Esophagus muscularis mucosa (tissue), 4 donors: ENCODE results near the gene NCAM1. TPM values are rescaled to one million over a fixed set of nuclear protein-coding genes. Genes with fewer than 3 reads are reported as not detected.

Source experiments
- DNase-seq: peaks from one replicate; pipeline ENCODE4 v3.0.0-alpha.2; 2017; ENCODE audit errors: extremely low spot score
- H3K27ac ChIP-seq, 4 donors: fragments of 200-600 bp; sonication (generic); replicated peaks in 1 of 4; 1 replicate in 3 of 4; 2 replicates in 1 of 4; pipeline ENCODE4 v1.5.1; 2016 to 2019; ENCODE audit warnings: mild to moderate bottlenecking in 1 of 4
- H3K27me3 ChIP-seq, 4 donors: fragments of 200-600 bp; sonication (generic); one replicate each; pipeline versions ENCODE4 v1.5.1 to v1.6.0; 2016 to 2019
- H3K36me3 ChIP-seq, 4 donors: fragments of 200-600 bp; sonication (generic); one replicate each; pipeline ENCODE4 v1.5.1; 2016 to 2019
- H3K4me1 ChIP-seq, 4 donors: fragments of 200-600 bp; sonication (generic); one replicate each; pipeline ENCODE4 v1.5.1; 2016 to 2019
- H3K4me3 ChIP-seq, 4 donors: fragments of 200-600 bp; sonication (generic); 1 replicate in 2 of 4; 2 replicates in 2 of 4; pipeline ENCODE4 v1.5.1; 2016 to 2019; ENCODE audit warnings: mild to moderate bottlenecking in 4 of 4, moderate library complexity in 1 of 4
- H3K9me3 ChIP-seq, 4 donors: fragments of 200-600 bp; sonication (generic); 1 replicate in 3 of 4; 2 replicates in 1 of 4; pipeline ENCODE4 v1.5.1; 2016 to 2019
- CTCF ChIP-seq, 3 experiments: fragments of 200-600 bp in 2 of 3; fragments of 450-650 bp in 1 of 3; sonication (generic) in 2 of 3; IDR thresholded peaks; one replicate each; pipeline ENCODE4 v1.5.1; 2017 to 2019; ENCODE audit warnings: antibody characterized with exemption in 3 of 3, mild to moderate bottlenecking in 2 of 3, moderate library complexity in 1 of 3
- EP300 ChIP-seq: sonication (generic); formaldehyde crosslinking; IDR thresholded peaks from one replicate; pipeline ENCODE4 v1.6.1; 2017; ENCODE audit warnings: antibody characterized with exemption
- POLR2A ChIP-seq: fragments of 450-650 bp; IDR thresholded peaks from one replicate; pipeline ENCODE4 v1.6.1; 2017; ENCODE audit warnings: antibody characterized with exemption, moderate library complexity, mild to moderate bottlenecking, low read depth
- POLR2AphosphoS5 ChIP-seq, 2 donors: sonication (generic); formaldehyde crosslinking; IDR thresholded peaks; one replicate each; pipeline ENCODE4 v1.6.1; 2017; ENCODE audit warnings: antibody characterized with exemption in 2 of 2
- WGBS: methylation state at CpG from one replicate; pipeline ENCODE4 v1.1.5; 2018; 5-methylcytosine and 5-hydroxymethylcytosine counted together
- intact Hi-C: fragments of 100-400 bp; cut with DNase I; formaldehyde crosslinking; loops from one replicate; pipeline ENCODE4 v1.15.1; 2023
- total RNA-seq, 4 donors: library from RNA; depleted of rRNA; stranded (reverse); fragments of >200 nt; gene quantifications; one replicate each; pipeline versions ENCODE4 v1.1.0 to v1.2.1, GENCODE V29; 2016

The NCAM1 gene
- total RNA-seq, 4 donors from 2014 or later: 83.5 to 161 (median 95.2) TPM

- no peak for DNase-seq
- Histone ChIP-seq H3K36me3 (no peaks in the 10 kb centered on the region), H3K4me3 (no peak overlapping the region), H3K4me1 (peaks cover 3 to 10% (median 6%) of the 10 kb centered on the region in 4 donors), H3K27me3 (no peaks in the 10 kb centered on the region), H3K9me3 (no peaks in the 10 kb centered on the region), H3K27ac (no peak overlapping the region)
- TF ChIP-seq EP300: no peak
- TF ChIP-seq POLR2AphosphoS5 (IDR thresholded peaks at IDR 0.05): no peak
- no peak for TF ChIP-seq POLR2A
- no peak for TF ChIP-seq CTCF (IDR thresholded peaks at IDR 0.05)
- intact Hi-C loops: no loop called here
- WGBS: 81% methylated on average over 3 of the region's 3 CpGs
These were observed 65.6 kb downstream of the NCAM1 start for GRCh38 chr11:113026778-113027177.

GRCh38 chr11:113034576-113034975 lies 73.4 kb downstream of the NCAM1 start:
- Histone ChIP-seq H3K27ac (no peak overlapping the region), H3K4me1 (peaks cover 0 to 4% (median 0%) of the 10 kb centered on the region in 4 donors), H3K4me3 (no peak overlapping the region), H3K36me3 (no peaks in the 10 kb centered on the region), H3K27me3 (no peaks in the 10 kb centered on the region), H3K9me3 (no peaks in the 10 kb centered on the region)
- WGBS: 61% methylated on average over 5 of the region's 5 CpGs
- no peak for DNase-seq
- no peak for TF ChIP-seq POLR2A
- TF ChIP-seq EP300: no peak
- TF ChIP-seq CTCF (IDR thresholded peaks at IDR 0.05): no peak
- TF ChIP-seq POLR2AphosphoS5 (IDR thresholded peaks at IDR 0.05): no peak
- intact Hi-C loops: no loop called here

- intact Hi-C loops: no loop called here
- H3K36me3 ChIP-seq: no peaks in the 10 kb centered on the region
- no peaks in the 10 kb centered on the region for H3K27me3 ChIP-seq
- no peak overlapping the region for H3K27ac ChIP-seq
- H3K4me3 ChIP-seq: no peak overlapping the region
- peaks cover 0 to 4% (median 0%) of the 10 kb centered on the region in 4 donors for H3K4me1 ChIP-seq
- no peak for TF ChIP-seq CTCF (IDR thresholded peaks at IDR 0.05)
- TF ChIP-seq EP300: no peak
- TF ChIP-seq POLR2A: no peak
- no peak for TF ChIP-seq POLR2AphosphoS5 (IDR thresholded peaks at IDR 0.05)
- 90% methylated on average over 3 of the region's 3 CpGs for WGBS
- DNase-seq: no peak
- no peaks in the 10 kb centered on the region for H3K9me3 ChIP-seq
These were observed 74.5 kb downstream of the NCAM1 start for GRCh38 chr11:113035708-113036107.

GRCh38 chr11:113043698-113044097 lies 82.5 kb downstream of the NCAM1 start:
- no peak overlapping the region for H3K27ac ChIP-seq
- DNase-seq: no peak
- H3K4me3 ChIP-seq: no peak overlapping the region
- WGBS: 74% methylated on average over 5 of the region's 5 CpGs
- no peak for TF ChIP-seq EP300
- TF ChIP-seq CTCF (IDR thresholded peaks at IDR 0.05): no peak
- TF ChIP-seq POLR2A: no peak
- no peak for TF ChIP-seq POLR2AphosphoS5 (IDR thresholded peaks at IDR 0.05)
- H3K9me3 ChIP-seq: no peaks in the 10 kb centered on the region
- H3K36me3 ChIP-seq: no peaks in the 10 kb centered on the region
- intact Hi-C loops: no loop called here
- no peaks in the 10 kb centered on the region for H3K27me3 ChIP-seq
- peaks cover 0 to 2% (median under 1%) of the 10 kb centered on the region in 4 donors for H3K4me1 ChIP-seq

GRCh38 chr11:113045146-113045545 lies 83.9 kb downstream of the NCAM1 start:
- no peaks in the 10 kb centered on the region for H3K27me3 ChIP-seq
- peaks cover 0 to 12% (median 8%) of the 10 kb centered on the region in 4 donors for H3K4me1 ChIP-seq
- no peak for DNase-seq
- WGBS: 93% methylated on average over 15 of the region's 15 CpGs
- no peak overlapping the region for H3K4me3 ChIP-seq
- no peaks in the 10 kb centered on the region for H3K9me3 ChIP-seq
- H3K36me3 ChIP-seq: no peaks in the 10 kb centered on the region
- TF ChIP-seq POLR2AphosphoS5 (IDR thresholded peaks at IDR 0.05) (no peak), CTCF (IDR thresholded peaks at IDR 0.05) (no peak), POLR2A (no peak), EP300 (no peak)
- intact Hi-C loops: no loop called here
- no peak overlapping the region for H3K27ac ChIP-seq
